GM12801 (cell line): ENCODE results near the gene IFNAR2.

ENCODE experiments used
- TF ChIP-seq, protein P1 (sequence below): IDR thresholded peaks from one replicate; pipeline ENCODE4 v1.5.1; 2011; ENCODE audit warnings: control low read depth; ENCODE audit not compliant: insufficient read length; ENCODE audit errors: extremely low read depth

The IFNAR2 gene

DNA sequence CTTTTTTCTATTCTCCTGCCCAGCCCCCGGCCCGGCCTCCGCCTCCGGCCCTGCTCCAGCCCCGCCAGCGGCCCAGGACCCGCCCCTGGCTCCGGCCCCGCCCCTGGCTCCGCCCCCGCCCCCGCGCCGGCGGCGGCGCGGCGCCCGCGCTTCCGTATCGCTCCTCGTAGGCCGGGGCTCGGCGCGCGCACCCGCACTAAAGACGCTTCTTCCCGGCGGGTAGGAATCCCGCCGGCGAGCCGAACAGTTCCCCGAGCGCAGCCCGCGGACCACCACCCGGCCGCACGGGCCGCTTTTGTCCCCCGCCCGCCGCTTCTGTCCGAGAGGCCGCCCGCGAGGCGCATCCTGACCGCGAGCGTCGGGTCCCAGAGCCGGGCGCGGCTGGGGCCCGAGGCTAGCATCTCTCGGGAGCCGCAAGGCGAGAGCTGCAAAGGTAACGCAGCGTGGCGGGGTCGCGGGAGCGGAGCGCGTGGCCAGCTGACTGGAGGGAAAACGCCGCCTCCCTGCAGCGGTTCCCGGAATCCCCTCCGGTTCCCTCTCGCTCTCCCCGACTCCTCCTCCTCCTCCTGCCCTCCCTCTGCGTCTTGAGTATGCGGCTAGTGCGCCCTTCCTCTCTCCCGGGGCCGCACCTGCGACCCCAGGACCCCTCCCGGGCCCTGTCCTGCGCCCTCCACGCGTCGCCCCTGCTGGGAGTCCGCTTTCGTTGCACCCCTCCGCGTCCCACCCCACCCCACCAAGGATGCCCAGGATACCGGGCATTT, at the start of gene IFNAR2:
TSS of gene IFNAR2 (plus strand) at position 155 of the 761 bp plus-strand sequence. CDS start 11,985 bp downstream, outside the sequence.
- TF ChIP-seq, protein P1, sequence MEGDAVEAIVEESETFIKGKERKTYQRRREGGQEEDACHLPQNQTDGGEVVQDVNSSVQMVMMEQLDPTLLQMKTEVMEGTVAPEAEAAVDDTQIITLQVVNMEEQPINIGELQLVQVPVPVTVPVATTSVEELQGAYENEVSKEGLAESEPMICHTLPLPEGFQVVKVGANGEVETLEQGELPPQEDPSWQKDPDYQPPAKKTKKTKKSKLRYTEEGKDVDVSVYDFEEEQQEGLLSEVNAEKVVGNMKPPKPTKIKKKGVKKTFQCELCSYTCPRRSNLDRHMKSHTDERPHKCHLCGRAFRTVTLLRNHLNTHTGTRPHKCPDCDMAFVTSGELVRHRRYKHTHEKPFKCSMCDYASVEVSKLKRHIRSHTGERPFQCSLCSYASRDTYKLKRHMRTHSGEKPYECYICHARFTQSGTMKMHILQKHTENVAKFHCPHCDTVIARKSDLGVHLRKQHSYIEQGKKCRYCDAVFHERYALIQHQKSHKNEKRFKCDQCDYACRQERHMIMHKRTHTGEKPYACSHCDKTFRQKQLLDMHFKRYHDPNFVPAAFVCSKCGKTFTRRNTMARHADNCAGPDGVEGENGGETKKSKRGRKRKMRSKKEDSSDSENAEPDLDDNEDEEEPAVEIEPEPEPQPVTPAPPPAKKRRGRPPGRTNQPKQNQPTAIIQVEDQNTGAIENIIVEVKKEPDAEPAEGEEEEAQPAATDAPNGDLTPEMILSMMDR: no peak

- TF ChIP-seq, protein P1: no peak
Measured at GRCh38 chr21:33185852-33186251, 43.9 kb upstream of the IFNAR2 start.

DNA sequence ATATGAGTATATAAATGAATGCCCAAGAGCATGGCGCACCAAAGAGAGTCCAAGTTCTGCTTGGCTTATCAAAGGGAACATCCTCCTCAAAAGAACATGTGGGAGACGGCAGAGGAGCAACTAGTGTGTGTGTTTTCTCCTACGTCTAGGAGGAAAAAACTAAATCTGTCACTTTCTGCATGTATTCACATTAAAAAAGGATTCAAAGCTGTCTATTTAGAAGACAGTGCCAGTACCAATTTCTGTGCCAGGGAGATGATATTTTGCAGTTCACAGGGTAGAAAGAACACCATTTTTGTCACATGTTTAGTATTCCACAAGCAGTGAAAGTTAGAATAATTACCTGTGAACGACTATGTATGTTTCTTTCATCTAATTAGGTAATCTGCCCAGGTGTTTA, 42.5 kb upstream of the IFNAR2 start:
- TF ChIP-seq, protein P1: no peak

GRCh38 chr21:33189237-33189636, 40.5 kb upstream of the IFNAR2 start:
- TF ChIP-seq, protein P1: no peak

- TF ChIP-seq, protein P1: no peak
Measured at GRCh38 chr21:33189824-33190223, 39.9 kb upstream of the IFNAR2 start.

GRCh38 chr21:33196941-33197374, 32.8 kb upstream of the IFNAR2 start:
- TF ChIP-seq, protein P1: no peak

DNA sequence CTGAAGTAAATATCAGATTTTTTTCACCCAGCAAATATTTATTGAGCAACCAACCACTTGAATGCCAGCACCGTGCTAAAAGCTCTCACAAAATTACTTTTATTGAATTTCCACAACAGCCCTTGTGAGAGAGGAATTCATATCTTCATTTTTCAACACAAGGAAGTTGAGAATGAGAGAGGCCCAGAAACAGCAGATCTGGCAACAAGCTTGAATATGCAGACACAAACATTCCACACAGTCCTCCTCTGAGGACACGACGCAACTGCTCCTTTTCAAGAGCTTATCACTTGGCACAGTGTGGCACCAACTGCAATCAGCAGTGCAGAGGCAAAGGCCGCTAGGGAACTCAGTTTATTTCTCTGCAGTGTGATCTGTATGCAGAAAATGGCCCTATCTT, 32.2 kb upstream of the IFNAR2 start:
- TF ChIP-seq, protein P1: no peak
